HepG2 (cell line): ENCODE data around the gene TMEM129. TPM values are rescaled to one million over a fixed set of nuclear protein-coding genes. Genes with fewer than 3 reads are reported as not detected.

Experiments
- ATF5 ChIP-seq: sonication (generic); formaldehyde crosslinking; IDR thresholded peaks from 2 replicates; pipeline ENCODE4 v1.4.0; 2020; ENCODE audit warnings: mild to moderate bottlenecking, low read depth, missing genetic modification reagents
- SSRP1 ChIP-seq: IDR thresholded peaks from 2 replicates; pipeline ENCODE4 v1.6.1; 2016; ENCODE audit warnings: control low read depth
- ZNF274 ChIP-seq: sonication (generic); formaldehyde crosslinking; IDR thresholded peaks from 2 replicates; pipeline ENCODE4 v1.5.1; 2020; ENCODE audit warnings: mild to moderate bottlenecking, missing genetic modification reagents
- ZNF44 ChIP-seq: sonication (generic); formaldehyde crosslinking; IDR thresholded peaks from 2 replicates; pipeline ENCODE4 v1.5.1; 2020; ENCODE audit warnings: mild to moderate bottlenecking, missing genetic modification reagents
- ZNF605 ChIP-seq: sonication (generic); formaldehyde crosslinking; IDR thresholded peaks from 2 replicates; pipeline ENCODE4 v1.8.0; 2022; ENCODE audit warnings: mild to moderate bottlenecking, missing genetic modification reagents
- ZNF768 ChIP-seq: sonication (generic); formaldehyde crosslinking; IDR thresholded peaks from 2 replicates; pipeline ENCODE4 v1.4.0; 2020; ENCODE audit warnings: missing genetic modification reagents
- ZNF784 ChIP-seq: sonication (generic); formaldehyde crosslinking; IDR thresholded peaks from 2 replicates; pipeline ENCODE4 v1.5.1; 2020; ENCODE audit warnings: missing genetic modification reagents, mild to moderate bottlenecking, borderline replicate concordance
- ZNF883 ChIP-seq: sonication (generic); formaldehyde crosslinking; IDR thresholded peaks from 2 replicates; pipeline ENCODE4 v1.5.1; 2020; ENCODE audit warnings: mild to moderate bottlenecking, missing genetic modification reagents; ENCODE audit errors: not compliant biosample characterization
- polyA plus RNA-seq, 8 experiments: library from polyadenylated mRNA; depleted of rRNA in 3 of 8; stranded (reverse) in 7 of 8; unstranded in 1 of 8; fragments of >200 nt; fragmentation: Illumina TruSeq in 4 of 8; extraction: Trizol in 4 of 8; gene quantifications; 2 replicates each; pipeline versions ENCODE4 v1.2.1 to v1.2.3, GENCODE V29; 2011 to 2016; ENCODE audit warnings: low read depth in 4 of 8, missing spikeins in 1 of 8, mixed read lengths in 1 of 8; ENCODE audit not compliant: insufficient read depth in 1 of 8
- total RNA-seq, 5 experiments: library from RNA; depleted of rRNA; stranded (reverse); fragments of >200 nt; fragmentation: Illumina TruSeq; extraction: Trizol; gene quantifications; 2 replicates each; pipeline ENCODE4 v1.2.3, GENCODE V29; 2016; ENCODE audit warnings: low read depth in 1 of 5
- TF ChIP-seq, protein P1 (sequence below): sonication (generic); formaldehyde crosslinking; IDR thresholded peaks from 2 replicates; pipeline ENCODE4 v1.5.0; 2020; ENCODE audit warnings: mild to moderate bottlenecking, missing genetic modification reagents
- TF ChIP-seq, protein P2 (sequence below): sonication (generic); formaldehyde crosslinking; IDR thresholded peaks from 2 replicates; pipeline ENCODE4 v1.8.1; 2023; ENCODE audit warnings: mild to moderate bottlenecking, missing genetic modification reagents
- TF ChIP-seq, protein P3 (sequence below): IDR thresholded peaks from 2 replicates; pipeline ENCODE4 v1.6.1; 2016; ENCODE audit warnings: low read depth, missing genetic modification reagents, missing compliant biosample characterization
- TF ChIP-seq, protein P4 (sequence below): sonication (generic); formaldehyde crosslinking; IDR thresholded peaks from 2 replicates; pipeline ENCODE4 v1.5.0; 2020; ENCODE audit warnings: missing genetic modification reagents, mild to moderate bottlenecking, borderline replicate concordance

TMEM129 gene
- total and polyA plus RNA-seq, 2 of the 13 experiments (the other 11 are each of a cell fraction or from before 2014, with no cell fraction given): 19.0 to 25.8 TPM

DNA sequence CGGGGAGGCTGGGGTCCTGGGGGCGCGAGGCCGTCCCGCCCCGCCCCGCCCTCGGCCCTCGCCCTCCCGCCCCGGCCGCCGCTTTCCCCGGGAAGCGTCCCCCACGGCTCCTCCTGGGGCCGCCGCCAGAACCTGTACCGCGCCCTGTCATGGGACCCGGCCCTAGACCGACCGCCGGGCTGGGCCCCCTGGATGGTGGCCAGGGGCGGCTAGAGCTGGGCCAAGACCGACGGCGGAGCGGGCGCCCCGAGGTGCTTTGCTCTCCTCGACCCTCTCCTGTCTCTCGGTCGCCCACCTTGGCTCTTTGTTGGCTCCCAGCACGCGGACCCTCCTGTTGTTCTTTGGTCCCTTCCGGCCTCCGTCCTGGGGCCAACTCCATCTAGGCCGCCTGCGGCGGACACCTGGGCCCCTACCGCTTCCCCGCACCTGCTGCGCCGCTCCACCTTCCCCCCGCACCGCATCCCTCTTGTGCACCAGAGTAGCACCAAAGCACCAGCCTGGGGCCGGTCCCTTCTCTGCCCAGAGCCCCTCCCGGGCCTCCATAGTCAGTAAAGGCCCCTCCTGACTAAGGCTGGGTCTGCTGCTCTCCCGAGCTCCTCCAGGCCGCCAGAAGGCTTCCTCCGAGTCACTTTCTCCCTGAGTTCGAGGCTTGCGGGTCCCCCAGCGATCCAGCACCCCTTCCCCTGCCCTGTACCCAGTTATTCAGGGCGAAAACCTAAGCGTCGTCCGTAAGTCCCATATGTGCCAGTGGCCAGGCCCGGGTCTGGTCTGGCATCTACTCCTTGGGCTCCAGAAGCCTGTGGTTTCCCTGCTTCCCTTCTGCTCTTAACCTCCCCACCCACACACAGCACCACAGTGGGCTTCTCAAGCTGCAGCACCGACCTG, 785 bp upstream of the TMEM129 start (continued):
- TF ChIP-seq ZNF784 (peak; percentile 54; the same call in 1 of the 2 replicates), ATF5 (CRISPR knock-in tag) (no peak), ZNF883 (CRISPR knock-in tag) (peak; percentile 62), ZNF605 (CRISPR knock-in tag) (0 out of 2 replicates have a peak, but pooled peaks have one; percentile 38), SSRP1 (CRISPR knock-in tag) (no peak), ZNF274 (CRISPR knock-in tag) (no peak), ZNF44 (CRISPR knock-in tag) (no peak), ZNF768 (CRISPR knock-in tag) (0 out of 2 replicates have a peak, but pooled peaks have one; percentile 34)
- TF ChIP-seq, protein P1, sequence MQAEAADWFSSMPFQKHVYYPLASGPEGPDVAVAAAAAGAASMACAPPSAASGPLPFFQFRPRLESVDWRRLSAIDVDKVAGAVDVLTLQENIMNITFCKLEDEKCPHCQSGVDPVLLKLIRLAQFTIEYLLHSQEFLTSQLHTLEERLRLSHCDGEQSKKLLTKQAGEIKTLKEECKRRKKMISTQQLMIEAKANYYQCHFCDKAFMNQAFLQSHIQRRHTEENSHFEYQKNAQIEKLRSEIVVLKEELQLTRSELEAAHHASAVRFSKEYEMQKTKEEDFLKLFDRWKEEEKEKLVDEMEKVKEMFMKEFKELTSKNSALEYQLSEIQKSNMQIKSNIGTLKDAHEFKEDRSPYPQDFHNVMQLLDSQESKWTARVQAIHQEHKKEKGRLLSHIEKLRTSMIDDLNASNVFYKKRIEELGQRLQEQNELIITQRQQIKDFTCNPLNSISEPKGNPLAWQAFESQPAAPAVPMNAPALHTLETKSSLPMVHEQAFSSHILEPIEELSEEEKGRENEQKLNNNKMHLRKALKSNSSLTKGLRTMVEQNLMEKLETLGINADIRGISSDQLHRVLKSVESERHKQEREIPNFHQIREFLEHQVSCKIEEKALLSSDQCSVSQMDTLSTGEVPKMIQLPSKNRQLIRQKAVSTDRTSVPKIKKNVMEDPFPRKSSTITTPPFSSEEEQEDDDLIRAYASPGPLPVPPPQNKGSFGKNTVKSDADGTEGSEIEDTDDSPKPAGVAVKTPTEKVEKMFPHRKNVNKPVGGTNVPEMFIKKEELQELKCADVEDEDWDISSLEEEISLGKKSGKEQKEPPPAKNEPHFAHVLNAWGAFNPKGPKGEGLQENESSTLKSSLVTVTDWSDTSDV (CRISPR knock-in tag): 0 out of 2 replicates have a peak, but pooled peaks have one; percentile 54
- TF ChIP-seq, protein P2, sequence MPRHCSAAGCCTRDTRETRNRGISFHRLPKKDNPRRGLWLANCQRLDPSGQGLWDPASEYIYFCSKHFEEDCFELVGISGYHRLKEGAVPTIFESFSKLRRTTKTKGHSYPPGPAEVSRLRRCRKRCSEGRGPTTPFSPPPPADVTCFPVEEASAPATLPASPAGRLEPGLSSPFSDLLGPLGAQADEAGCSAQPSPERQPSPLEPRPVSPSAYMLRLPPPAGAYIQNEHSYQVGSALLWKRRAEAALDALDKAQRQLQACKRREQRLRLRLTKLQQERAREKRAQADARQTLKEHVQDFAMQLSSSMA (CRISPR knock-in tag): no peak
- TF ChIP-seq, protein P3, sequence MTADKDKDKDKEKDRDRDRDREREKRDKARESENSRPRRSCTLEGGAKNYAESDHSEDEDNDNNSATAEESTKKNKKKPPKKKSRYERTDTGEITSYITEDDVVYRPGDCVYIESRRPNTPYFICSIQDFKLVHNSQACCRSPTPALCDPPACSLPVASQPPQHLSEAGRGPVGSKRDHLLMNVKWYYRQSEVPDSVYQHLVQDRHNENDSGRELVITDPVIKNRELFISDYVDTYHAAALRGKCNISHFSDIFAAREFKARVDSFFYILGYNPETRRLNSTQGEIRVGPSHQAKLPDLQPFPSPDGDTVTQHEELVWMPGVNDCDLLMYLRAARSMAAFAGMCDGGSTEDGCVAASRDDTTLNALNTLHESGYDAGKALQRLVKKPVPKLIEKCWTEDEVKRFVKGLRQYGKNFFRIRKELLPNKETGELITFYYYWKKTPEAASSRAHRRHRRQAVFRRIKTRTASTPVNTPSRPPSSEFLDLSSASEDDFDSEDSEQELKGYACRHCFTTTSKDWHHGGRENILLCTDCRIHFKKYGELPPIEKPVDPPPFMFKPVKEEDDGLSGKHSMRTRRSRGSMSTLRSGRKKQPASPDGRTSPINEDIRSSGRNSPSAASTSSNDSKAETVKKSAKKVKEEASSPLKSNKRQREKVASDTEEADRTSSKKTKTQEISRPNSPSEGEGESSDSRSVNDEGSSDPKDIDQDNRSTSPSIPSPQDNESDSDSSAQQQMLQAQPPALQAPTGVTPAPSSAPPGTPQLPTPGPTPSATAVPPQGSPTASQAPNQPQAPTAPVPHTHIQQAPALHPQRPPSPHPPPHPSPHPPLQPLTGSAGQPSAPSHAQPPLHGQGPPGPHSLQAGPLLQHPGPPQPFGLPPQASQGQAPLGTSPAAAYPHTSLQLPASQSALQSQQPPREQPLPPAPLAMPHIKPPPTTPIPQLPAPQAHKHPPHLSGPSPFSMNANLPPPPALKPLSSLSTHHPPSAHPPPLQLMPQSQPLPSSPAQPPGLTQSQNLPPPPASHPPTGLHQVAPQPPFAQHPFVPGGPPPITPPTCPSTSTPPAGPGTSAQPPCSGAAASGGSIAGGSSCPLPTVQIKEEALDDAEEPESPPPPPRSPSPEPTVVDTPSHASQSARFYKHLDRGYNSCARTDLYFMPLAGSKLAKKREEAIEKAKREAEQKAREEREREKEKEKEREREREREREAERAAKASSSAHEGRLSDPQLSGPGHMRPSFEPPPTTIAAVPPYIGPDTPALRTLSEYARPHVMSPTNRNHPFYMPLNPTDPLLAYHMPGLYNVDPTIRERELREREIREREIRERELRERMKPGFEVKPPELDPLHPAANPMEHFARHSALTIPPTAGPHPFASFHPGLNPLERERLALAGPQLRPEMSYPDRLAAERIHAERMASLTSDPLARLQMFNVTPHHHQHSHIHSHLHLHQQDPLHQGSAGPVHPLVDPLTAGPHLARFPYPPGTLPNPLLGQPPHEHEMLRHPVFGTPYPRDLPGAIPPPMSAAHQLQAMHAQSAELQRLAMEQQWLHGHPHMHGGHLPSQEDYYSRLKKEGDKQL: no peak
- TF ChIP-seq, protein P4, sequence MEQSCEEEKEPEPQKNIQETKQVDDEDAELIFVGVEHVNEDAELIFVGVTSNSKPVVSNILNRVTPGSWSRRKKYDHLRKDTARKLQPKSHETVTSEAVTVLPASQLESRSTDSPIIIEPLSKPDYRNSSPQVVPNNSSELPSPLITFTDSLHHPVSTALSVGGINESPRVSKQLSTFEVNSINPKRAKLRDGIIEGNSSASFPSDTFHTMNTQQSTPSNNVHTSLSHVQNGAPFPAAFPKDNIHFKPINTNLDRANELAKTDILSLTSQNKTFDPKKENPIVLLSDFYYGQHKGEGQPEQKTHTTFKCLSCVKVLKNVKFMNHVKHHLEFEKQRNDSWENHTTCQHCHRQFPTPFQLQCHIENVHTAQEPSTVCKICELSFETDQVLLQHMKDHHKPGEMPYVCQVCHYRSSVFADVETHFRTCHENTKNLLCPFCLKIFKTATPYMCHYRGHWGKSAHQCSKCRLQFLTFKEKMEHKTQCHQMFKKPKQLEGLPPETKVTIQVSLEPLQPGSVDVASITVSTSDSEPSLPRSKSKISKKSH (CRISPR knock-in tag): 0 out of 2 replicates have a peak, but pooled peaks have one; percentile 7
